ENCODE measurements around the gene IRF2BP1.
"Not testable (repeated sequence)": the region's sequence is repeated elsewhere in the genome, so short reads cannot be mapped to it uniquely, and the experiment has no call there.

Gene IRF2BP1

DNA sequence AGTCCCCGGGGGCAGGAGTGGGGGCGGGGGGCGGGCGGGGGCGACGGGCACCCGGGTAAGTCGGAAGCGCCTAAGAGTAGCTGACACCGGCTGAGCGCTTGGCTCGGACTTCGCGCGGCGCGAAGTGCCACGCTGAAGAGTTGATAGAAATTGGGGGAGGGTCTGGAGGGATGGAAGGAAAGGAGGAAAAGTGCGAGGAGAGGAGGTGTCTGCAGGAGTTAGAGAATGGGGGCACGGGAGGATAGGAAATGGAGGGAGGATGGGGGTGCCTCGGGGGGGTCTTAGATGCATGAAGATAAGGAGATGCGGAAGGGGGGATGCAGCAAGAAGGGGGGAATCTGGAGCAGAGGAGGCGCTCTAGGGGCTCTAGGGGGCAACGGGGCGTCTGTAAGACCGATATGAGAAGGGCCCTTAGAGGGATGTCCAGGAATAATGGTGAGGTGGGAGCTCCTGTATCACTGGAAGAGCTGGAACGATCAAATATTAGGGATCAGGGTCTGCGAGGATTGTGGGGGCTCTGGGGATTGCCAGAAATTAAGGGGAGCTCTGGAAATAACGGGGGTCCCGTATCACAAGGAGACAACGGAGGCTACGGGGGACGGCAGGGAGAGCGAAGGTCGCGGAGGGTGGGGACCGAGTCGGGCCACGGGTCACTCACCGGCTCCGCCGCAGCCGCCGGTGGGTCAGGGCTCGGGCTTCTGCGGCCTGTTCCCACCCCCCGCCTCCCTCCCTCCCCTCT is 16.1 kb upstream of the IRF2BP1 start, which contains the start of gene MYPOP:
TSS of gene MYPOP (minus strand) at position 702 of the 739 bp plus-strand sequence. CDS start 840 bp downstream, outside the sequence.
- DNase-seq (ENCODE audit: low read depth): no peak

DNA sequence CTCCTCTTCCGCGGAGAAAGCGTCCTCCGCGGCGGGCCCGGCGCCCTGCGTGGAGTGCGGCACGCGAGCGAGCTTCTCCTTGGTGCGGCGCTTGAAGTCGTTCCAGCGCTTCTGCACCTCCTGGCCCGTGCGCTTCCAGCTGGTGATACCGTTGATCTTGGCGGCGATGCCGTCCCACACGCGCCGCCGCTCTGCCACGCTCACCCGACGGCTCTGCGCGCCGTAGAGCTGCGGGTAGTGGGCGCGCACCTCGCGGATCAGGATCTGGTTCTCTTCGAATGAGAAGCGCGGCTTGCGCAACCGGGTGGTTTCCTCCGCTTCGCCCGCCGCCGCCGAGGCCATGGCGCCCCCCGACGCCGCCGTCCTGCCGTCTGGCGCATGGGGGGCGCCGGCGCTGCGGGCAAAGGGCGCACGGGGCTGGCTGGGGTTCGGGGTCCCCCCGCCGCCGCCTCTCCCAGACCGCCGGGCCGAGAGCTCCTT is 15.5 kb upstream of the IRF2BP1 start:
- DNase-seq (ENCODE audit: low read depth): no peak

DNA sequence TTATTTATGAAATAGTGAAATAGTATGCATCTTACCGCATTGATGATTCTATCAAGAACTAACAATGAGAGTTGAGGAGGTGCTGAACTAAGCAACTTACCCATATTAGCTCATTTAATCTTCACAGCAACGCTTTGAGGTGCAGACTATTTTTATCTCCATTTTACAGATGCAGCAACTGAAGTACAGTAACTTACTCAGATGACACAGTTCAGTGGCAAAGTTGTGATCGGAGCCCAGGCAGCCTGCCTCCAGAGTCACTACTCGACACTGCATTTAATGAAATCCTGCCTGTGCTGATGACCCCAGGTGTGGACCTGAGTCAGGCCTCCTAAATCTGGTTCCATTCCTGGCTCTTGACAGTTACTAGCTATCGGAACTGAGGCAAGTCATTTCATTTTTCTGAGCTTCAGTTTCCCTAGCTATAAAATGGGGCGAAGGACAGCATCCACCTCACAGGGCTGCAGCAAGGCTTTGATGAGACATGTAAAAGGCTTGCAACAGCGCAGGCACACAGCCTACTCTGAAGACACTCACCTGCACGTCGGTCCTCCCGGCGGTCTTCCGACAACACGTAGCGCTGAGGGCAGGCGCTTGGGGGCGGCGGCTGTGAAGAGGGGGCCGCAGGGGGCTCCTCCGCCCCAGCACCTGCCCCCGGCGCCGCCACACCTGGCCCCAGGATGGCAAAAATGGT is 14.9 kb upstream of the IRF2BP1 start:
- no peak for DNase-seq (ENCODE audit: low read depth)

DNA sequence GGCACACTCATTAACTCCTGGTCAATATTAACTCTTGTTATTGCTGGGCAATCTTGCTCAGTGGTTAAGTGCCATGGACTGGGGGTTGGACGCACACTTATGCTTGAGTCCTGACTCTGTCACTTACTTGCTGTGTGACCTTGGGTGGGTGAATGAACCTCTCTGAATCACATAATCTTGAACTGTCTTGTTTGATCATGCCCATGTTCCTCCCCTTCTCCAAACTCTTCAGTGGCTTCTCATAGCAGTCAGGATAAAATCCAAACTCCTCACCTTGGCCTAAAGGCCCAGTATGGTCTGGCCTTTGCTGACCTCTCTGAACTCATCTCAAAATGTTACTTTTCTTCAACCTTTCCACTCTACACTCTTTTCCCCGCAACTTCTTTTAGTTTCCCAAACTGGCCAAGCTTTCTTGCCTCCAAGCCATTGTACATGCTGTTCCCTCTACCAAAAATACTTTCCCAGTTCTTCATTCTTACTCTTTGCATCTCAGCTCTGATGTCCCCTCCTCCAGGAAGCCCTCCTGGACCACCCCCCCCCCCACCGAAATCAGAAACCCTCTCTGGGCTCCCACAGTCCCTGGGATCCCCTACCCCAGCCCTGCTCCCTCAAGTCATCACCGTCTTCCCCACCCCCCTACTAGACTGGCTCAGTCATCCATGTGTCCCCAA is 14.1 kb upstream of the IRF2BP1 start:
- DNase-seq (ENCODE audit: low read depth): no peak

DNA sequence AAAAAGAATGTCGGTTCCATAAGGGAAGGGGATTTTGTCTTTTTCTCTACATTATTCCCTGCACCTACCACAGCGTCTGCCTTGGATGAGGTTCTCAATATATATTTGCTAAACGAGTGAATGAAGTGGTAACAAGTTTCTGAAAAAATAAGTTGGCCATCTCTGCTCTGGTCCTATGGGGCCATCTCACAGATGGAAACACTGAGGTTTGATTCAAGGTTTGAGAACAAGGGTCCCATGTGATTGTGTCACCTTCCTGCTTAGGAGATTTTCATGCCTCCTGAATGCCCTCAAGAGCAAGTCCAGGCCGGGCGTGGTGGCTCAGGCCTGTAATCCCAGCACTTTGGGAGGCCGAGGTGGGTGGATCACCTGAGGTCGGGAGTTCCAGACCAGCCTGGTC is 13.3 kb upstream of the IRF2BP1 start:
- DNase-seq (ENCODE audit: low read depth): no peak

DNA sequence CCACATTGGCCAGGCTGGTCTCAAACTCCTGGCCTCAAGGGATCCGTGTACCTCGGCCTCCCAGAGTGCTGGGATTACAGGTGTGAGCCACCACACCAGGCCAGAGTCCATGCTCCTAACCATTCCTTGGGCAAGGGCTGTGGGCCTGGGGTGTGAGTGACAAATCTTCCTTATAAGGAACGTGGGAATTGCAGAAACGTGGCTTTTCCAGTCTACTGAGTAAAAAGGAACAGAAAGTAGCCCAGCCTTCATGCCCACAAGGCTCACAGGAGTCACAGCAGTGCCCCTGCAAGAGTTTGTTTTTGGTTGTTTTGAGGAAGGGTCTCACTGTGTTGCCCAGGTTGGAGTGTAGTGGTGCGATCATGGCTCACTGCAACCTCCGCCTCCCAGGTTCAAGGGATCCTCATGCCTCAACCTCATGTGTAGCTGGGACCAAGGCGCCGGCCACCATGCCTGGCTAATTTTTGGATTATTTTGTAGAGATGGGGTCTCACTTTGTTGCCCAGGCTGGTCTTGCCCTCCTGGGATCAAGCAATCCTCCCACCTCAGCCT is 11.4 kb upstream of the IRF2BP1 start:
- no peak for DNase-seq (ENCODE audit: low read depth)

DNA sequence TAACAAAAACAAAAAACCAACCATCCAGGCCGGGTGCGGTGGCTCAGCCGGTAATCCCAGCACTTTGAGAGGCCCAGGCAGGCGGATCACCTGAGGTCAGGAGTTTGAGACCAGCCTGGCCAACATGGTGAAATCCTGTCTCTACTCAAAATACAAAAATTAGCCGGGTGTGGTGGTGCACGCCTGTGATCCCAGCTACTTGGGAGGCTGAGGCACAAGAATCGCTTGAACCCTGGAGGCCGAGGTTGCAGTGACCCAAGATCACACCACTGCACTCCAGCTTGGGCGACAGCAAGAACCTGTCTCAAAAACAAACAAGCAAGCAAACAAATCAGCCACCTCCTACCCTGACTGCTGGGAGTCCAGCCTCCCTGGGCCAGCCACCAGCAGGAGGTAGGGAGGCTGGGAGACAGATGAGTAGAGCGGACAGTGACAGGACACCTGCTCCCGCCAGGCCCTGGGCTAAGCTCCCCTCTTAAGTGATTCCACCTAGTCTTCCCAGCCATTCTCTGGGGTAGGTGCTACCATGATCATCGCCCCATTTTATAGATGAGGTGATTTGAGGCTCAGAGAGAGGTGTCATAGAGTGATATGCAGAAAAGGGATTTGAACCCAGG is 10.2 kb upstream of the IRF2BP1 start:
- not testable (repeated sequence) for DNase-seq (ENCODE audit: low read depth)

DNA sequence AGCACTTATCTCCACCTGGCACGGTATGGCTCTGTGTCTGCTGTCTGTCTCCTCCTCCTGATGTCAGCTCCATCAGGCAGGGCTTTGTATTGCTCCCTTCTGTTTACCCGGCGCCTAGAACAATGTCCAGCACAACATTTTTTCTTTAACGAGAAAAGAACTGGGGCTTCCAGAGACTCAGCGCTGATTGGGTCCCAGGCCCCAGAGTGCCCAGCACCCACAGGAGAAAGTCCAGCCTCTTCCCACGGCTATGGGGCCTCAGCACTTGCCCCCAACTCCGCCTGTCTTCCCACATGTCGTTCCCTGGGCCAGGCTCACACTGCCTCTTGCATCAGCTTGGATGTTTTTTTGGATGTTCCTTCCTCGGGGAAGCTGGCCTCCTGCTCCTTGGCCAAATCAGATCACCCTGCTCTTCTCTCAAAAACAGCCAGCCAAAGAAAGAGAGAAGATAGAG is 9.6 kb upstream of the IRF2BP1 start:
- DNase-seq (ENCODE audit: low read depth): no peak

DNA sequence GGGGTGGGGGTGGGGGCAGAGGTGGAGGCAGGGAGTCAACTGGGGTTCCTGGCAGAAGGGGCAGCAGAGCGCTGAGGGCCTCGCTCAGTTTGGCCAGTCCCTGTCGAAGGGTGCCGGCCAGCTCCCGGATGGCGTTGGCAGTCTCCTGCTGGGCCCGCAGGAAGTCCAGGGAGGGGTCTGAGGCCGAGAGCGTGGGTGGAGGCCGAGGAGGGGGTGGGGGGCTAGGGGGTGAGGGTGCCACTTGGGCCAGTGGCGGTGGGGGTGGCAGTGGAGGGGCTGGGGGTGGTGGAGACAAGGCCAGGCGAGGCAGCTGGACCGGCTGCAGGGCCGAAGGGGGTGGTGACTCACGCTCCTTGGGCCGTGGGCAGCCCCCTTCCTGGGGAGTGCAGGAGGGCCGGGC is 4.9 kb upstream of the IRF2BP1 start:
- DNase-seq (ENCODE audit: low read depth): no peak

DNA sequence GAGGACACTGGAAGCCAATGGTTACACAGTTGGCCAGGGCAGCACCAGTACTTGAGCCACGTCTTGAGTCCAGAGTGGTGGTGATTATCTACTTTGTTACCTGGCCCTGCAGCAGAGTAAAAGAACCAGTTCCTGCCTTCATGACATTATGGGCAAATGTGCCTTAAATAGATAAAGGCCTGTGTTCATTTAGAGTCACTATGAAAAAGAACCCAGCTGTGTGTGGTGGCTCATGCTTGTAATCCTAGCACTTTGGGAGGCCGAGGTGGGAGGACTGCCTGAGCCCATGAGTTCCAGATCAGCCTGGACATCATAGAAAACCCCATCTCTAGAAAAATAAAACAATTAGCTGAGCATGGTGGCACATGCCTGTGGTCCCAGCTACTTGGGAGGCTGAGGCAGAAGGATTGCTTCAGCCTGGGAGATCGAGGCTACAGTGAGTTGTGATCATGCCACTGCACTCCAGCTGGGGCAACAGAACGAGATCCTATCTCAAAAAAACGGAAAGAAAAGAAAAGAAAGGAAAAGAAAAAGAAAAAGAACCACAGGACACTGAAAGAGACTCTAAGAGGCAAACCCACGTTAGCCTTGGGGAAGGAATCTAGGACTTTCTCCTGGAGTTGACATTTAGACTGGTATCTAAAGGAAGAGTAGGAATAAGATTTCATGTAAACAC is 3.4 kb upstream of the IRF2BP1 start:
- DNase-seq (ENCODE audit: low read depth): no peak

DNA sequence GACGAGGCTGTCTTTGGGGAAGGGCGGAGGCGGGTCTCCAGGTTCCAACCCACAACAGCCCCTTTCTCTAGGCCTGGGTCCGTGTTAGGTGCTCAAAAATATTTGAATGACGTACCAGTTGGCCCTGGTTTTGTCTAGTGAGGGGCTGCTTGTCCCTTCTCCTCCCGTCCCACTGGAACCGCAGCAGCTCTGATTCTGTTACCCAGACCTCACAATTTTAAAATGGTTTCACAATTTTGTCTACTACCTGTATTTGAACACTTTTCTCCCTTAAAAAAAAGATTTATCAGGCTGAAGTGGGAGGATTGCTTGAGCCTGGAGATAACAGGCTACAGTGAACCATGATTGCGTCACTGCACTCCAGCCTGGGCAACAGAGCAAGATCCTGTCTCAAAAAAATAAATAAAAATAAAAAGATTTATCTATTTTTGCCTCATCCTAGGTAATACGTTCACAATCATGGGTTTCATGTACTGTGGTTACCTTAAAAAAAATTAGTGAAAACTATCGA is 1.3 kb upstream of the IRF2BP1 start:
- DNase-seq (ENCODE audit: low read depth): no peak

DNA sequence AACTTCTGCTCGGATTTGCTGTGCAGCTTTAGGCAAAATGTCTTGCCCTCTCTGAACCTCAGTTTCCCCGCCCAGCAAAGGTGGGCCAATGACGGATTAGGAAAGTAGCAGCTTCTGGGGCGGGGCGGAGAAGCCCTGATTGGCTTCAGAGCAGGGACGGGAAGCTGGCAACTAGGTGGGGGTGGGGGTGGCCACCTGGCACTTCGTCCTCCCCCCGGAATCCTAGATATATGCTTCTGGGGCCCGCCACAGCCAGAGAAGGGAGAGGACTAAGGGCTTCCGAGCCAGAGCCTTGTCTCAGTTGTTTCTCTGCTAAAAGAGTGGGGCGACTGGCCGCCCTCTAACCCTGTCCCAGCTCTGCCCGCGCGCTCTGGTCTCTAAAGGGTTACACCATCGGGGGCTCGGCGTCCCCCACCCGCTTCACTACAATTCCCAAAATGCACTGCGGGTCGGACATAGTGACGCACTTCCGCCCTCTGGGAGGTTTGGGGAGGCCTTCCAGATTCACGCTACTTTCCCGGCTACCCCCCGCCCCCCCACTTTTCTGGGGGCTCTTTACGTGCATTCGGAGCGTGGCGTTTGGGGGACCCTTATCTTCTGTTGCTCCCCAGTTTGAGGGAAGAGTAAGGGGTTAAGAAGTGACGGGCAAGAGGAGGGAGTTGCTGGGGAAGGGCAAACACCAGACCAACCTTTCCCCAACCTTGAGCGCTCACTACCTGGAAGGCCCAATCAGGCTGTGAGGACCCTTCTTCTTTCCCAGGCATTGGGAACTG is 672 bp upstream of the IRF2BP1 start:
- DNase-seq (ENCODE audit: low read depth): peak; percentile 77

DNA sequence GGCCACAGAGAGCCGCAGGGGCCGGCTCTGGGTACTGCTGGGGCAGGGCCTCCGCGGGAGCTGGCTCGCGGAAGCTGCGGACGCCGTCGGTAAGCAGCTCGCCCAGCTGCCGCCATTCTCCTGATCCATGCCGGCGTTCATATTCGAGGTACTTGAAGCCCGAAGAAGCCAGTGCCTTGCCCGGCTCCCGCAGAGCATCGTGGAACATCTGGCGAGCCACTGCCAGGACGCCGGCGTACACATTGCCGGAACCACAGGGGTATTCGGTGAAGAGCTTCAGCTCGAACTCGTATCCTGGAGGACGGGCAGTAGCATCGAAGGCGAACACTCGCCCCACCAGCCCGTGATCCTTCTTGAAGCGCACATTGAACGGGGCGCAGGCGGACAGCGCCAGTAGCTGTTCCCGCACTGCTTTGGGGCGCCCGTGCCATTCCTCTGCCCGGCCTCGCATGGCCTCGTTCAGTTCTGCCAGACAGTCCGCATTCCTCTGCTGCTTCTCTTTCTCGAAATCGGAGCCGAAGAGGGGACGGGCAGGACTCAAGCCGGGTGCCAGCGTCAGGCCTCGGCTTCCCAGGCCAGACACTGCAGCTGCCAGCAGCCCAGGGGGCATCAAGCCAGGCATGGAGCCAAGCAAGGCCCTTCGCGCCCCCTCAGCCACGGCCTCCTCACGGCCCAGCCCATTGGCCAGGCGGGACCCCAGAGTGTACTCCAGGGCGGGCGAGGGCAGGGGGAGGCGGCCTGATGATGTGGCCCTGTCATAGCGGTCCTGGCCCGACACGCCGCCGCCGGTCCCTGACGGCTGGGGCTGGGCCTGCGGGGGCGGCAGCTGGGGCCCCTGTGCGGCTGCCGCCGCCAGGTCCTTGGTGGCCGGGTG is 1.0 kb downstream of the IRF2BP1 start:
- no peak for DNase-seq (ENCODE audit: low read depth)

DNA sequence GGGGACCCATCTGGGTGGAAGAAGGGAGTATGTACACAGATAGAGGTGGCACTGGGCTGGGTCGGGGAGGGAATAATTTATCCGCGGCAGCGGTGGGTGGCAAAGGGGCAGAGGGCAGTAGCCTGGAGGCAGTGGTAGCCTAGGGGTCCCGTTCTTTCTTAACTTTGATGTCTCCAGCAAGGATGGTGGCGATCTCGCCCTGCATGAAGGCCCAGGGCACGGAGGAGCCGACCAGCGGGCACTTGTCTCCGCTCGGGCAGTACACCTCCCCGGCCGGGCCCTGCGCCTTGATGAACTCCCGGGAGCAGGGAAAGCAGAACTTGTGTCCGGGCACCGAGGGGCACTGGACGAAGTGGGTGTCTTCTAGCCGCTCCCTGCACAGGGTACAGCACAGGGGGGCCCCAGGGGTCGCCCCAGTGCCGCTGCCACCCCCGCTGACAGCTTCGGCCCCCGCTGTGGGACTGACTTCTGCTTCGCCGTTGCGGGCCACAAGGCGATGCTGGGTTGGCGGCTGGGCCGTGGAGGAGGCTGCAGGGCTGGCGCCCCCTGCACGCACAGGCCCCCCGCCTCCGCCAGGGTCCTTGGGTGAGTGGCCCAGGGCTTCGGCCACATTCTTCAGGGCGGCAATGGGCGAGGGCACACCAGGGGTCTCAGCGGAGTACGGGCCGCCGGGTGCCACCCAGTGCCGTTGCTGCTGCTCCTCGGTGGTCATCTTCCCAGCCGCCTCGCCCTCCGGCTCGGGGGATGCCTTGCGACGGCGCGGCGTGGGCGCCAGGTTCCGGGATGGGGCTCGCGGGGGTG is 1.9 kb downstream of the IRF2BP1 start:
- DNase-seq (ENCODE audit: low read depth): no peak

DNA sequence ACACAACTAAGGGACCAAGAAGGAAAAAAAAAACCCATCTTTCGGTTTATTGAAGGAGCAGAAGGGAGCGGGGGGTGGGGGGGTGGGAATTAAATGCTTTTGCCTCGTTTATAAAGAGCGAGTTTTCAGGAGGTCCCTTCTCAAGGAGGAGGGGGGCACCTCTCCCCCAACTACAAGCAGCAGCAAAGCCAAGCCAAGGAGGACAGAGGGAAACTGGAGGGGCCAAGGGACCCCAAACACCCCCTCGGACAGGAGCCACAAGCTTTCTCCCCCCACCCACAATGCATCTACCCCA is 2.4 kb downstream of the IRF2BP1 start:
- no peak for DNase-seq (ENCODE audit: low read depth)

DNA sequence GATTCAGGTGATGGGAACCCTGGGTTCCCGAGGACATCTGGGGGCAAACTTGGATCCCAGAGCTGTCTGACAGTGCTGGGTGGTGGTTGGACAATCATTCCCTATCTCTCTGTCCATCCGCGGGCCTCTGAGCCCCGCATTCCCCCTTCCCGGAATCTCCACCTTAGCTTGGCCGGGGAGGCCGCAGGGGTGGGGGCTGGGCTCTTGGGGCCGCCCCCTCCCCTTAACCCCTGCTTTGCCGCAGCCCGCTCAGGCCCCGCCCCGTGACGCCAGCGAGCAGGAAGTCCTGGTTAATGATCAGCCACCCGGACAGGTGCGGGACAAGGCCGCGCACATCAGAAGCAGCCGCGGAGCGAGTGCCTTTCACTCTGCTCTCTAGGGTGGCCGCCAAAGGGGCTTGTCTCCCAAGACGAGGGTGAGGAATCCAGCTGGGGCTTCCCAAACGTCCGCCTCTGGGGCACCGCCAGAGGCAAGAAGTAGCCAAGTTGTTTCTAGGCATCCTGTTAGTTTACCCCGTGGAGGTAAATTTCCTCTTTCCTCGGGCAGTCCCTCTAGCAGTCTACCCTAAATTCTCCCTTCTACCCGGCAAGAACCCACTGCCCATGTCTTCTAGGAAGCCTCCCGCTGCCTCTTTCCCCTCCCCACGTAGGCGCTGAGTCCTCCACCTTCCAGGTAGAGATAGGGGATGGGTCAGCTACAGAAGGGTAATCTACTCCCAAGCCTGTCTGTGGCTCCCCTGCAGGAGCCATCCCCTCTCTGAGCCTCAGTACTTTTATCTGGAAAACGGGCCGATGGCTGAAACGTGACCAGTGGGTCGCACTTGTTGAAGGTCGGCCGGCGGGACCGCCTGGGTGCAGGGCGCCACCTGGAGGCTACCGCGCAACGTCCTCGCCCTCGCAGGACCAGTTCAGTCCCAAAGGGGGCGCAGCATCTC is 3.0 kb downstream of the IRF2BP1 start:
- no peak for DNase-seq (ENCODE audit: low read depth)

DNA sequence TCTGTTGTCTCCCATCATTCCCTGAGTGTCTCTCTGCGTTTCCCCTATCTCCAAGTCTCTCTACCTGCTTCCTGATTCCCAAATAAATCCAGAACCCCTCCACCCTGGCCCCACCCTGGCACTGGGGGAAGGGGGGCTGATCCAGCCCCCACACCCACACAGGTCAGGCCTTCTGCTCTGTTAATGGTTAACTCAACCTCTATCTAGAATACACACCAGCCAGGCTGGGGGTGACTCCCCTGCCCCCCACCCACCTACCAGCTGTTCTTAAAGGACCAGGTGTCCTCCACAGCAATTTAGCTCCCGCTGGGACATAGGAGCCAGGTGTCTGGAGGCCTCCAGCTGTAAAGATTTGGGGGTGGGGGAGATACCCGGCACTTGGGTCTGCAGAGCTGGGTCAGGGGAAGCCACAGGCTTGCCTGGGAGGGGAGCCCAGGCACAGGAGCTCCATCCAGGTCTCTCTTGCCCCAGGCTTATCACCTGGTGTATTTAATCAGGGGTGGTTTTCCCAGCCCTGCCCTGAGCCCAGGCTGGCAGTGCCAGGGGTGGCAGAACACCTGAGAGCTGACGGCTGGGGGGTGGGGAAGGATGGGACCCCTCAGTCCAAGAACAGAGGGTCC is 3.9 kb downstream of the IRF2BP1 start:
- DNase-seq (ENCODE audit: low read depth): no peak
